Memory B cell (primary cell): Measurements from ENCODE around the gene IGFBP7.

Experiments used
- ATAC-seq: fragments of 150-1000 bp; cut with Tn5 transposase; 2 replicates; pipeline ENCODE4 v1.10.0; 2021; ENCODE audit warnings: low read depth, mild to moderate bottlenecking, moderate library complexity
- DNase-seq, 2 donors: peaks; one replicate each; pipeline ENCODE4 v3.0.0; 2022; ENCODE audit warnings: low spot score in 2 of 2
- H3K27ac Mint-ChIP-seq: one replicate; pipeline ENCODE4 v1.8.0; 2022; ENCODE audit warnings: mild to moderate bottlenecking, moderate library complexity, mixed read lengths
- H3K27me3 Mint-ChIP-seq: one replicate; pipeline ENCODE4 v1.8.0; 2022; ENCODE audit warnings: mixed read lengths
- H3K36me3 Mint-ChIP-seq: one replicate; pipeline ENCODE4 v1.8.0; 2022; ENCODE audit warnings: mild to moderate bottlenecking, mixed read lengths
- H3K4me1 Mint-ChIP-seq: one replicate; pipeline ENCODE4 v1.8.0; 2022; ENCODE audit warnings: mixed read lengths
- H3K4me3 Mint-ChIP-seq: one replicate; pipeline ENCODE4 v1.8.0; 2022; ENCODE audit warnings: mild to moderate bottlenecking, moderate library complexity, mixed read lengths
- H3K9me3 Mint-ChIP-seq: one replicate; pipeline ENCODE4 v1.8.0; 2022; ENCODE audit warnings: mixed read lengths

IGFBP7 gene

GRCh38 chr4:57117491-57117890 lies 7.3 kb upstream of the IGFBP7 start:
- Mint-ChIP-seq H3K27ac (no peak overlapping the region), H3K4me3 (no peak overlapping the region), H3K9me3 (no peaks in the 10 kb centered on the region), H3K27me3 (peaks cover 13% of the 10 kb centered on the region), H3K4me1 (no peaks in the 10 kb centered on the region), H3K36me3 (no peaks in the 10 kb centered on the region)
- no peak for ATAC-seq
- DNase-seq: no peak

DNA sequence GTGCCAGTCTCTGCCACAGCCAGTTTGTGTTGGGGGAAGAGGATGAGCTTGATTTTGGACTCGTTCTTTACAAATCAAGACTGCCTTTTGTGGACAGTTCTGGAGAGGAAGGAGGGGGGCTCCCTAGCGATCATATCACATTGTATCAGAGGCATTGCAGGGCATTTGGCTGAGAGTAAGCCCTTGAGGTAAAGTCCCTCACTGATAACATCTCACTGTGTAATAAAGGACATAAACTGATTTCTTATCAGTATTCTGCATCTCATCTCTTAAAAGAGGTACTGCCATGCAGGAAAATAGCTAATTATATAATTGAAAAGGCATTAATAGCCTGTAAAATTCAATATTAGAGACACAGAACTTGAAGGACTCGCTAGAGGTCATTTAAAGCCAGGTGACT lies 6.1 kb upstream of the IGFBP7 start:
- Mint-ChIP-seq H3K9me3 (no peaks in the 10 kb centered on the region), H3K27ac (no peak overlapping the region), H3K27me3 (peaks cover 13% of the 10 kb centered on the region), H3K4me1 (peaks cover 4% of the 10 kb centered on the region), H3K36me3 (no peaks in the 10 kb centered on the region), H3K4me3 (no peak overlapping the region)
- DNase-seq: no peak
- ATAC-seq: no peak

- H3K27ac Mint-ChIP-seq: no peak overlapping the region
- peaks cover 19% of the 10 kb centered on the region for H3K27me3 Mint-ChIP-seq
- ATAC-seq (no peak), DNase-seq (no peak)
- H3K4me3 Mint-ChIP-seq: no peak overlapping the region
- peaks cover 11% of the 10 kb centered on the region for H3K4me1 Mint-ChIP-seq
- H3K36me3 Mint-ChIP-seq: no peaks in the 10 kb centered on the region
- H3K9me3 Mint-ChIP-seq: no peaks in the 10 kb centered on the region
These were observed 4.8 kb upstream of the IGFBP7 start for GRCh38 chr4:57114973-57115372.

DNA sequence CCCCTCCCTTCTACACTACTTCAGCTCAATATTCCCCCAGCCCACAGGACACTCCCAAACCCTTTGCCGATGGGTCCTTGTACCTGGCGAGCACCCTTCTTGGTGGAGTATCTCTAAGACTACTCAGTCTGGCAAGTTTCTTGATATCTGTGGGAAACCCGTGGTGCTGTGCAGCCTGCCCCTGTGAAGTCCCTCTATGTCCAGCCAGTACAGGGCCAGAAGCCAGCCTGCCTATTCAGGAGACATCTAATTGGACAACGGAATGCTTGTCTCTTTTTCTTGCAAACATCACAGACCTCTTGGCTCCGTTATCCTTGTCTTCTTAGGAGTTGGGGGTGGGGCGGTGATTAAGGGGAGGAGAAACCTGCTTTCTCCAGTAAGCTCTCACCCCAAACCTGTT lies 3.7 kb upstream of the IGFBP7 start:
- DNase-seq: no peak
- peaks cover 11% of the 10 kb centered on the region for H3K4me1 Mint-ChIP-seq
- no peaks in the 10 kb centered on the region for H3K36me3 Mint-ChIP-seq
- ATAC-seq: no peak
- H3K27me3 Mint-ChIP-seq: peaks cover 17% of the 10 kb centered on the region
- no peak overlapping the region for H3K27ac Mint-ChIP-seq
- no peak overlapping the region for H3K4me3 Mint-ChIP-seq
- no peaks in the 10 kb centered on the region for H3K9me3 Mint-ChIP-seq

- Mint-ChIP-seq H3K4me1 (peaks cover 11% of the 10 kb centered on the region), H3K36me3 (no peaks in the 10 kb centered on the region), H3K4me3 (peak overlapping the region; percentile 88), H3K27ac (peak overlapping the region; percentile 22), H3K9me3 (no peaks in the 10 kb centered on the region), H3K27me3 (peaks cover 25% of the 10 kb centered on the region)
- no peak for DNase-seq
- ATAC-seq: peak; percentile 24
These were observed 691 bp upstream of the IGFBP7 start for GRCh38 chr4:57110640-57111511.

GRCh38 chr4:57109411-57109846 lies 756 bp downstream of the IGFBP7 start:
- Mint-ChIP-seq H3K27me3 (peaks cover 28% of the 10 kb centered on the region), H3K36me3 (no peaks in the 10 kb centered on the region), H3K4me1 (peaks cover 11% of the 10 kb centered on the region), H3K27ac (no peak overlapping the region), H3K9me3 (no peaks in the 10 kb centered on the region), H3K4me3 (no peak overlapping the region)
- DNase-seq (no peak), ATAC-seq (no peak)

GRCh38 chr4:57106181-57106580 lies 4.0 kb downstream of the IGFBP7 start:
- no peak overlapping the region for H3K27ac Mint-ChIP-seq
- H3K36me3 Mint-ChIP-seq: no peaks in the 10 kb centered on the region
- ATAC-seq: no peak
- H3K27me3 Mint-ChIP-seq: peaks cover 22% of the 10 kb centered on the region
- H3K4me1 Mint-ChIP-seq: peaks cover 7% of the 10 kb centered on the region
- no peaks in the 10 kb centered on the region for H3K9me3 Mint-ChIP-seq
- no peak overlapping the region for H3K4me3 Mint-ChIP-seq
- no peak for DNase-seq

- DNase-seq: no peak
- no peaks in the 10 kb centered on the region for H3K36me3 Mint-ChIP-seq
- H3K9me3 Mint-ChIP-seq: no peaks in the 10 kb centered on the region
- H3K27ac Mint-ChIP-seq: no peak overlapping the region
- H3K27me3 Mint-ChIP-seq: peaks cover 17% of the 10 kb centered on the region
- H3K4me1 Mint-ChIP-seq: no peaks in the 10 kb centered on the region
- H3K4me3 Mint-ChIP-seq: no peak overlapping the region
- no peak for ATAC-seq
These were observed 5.3 kb downstream of the IGFBP7 start for GRCh38 chr4:57104706-57105560.

- Mint-ChIP-seq H3K27me3 (peaks cover 12% of the 10 kb centered on the region), H3K36me3 (no peaks in the 10 kb centered on the region), H3K9me3 (no peaks in the 10 kb centered on the region), H3K4me1 (no peaks in the 10 kb centered on the region), H3K4me3 (no peak overlapping the region), H3K27ac (no peak overlapping the region)
- ATAC-seq (no peak), DNase-seq (no peak)
These were observed 7.1 kb downstream of the IGFBP7 start for GRCh38 chr4:57103051-57103450.

GRCh38 chr4:57102050-57102624 lies 8.0 kb downstream of the IGFBP7 start:
- Mint-ChIP-seq H3K9me3 (no peaks in the 10 kb centered on the region), H3K27me3 (peaks cover 10% of the 10 kb centered on the region), H3K27ac (no peak overlapping the region), H3K36me3 (no peaks in the 10 kb centered on the region), H3K4me1 (no peaks in the 10 kb centered on the region), H3K4me3 (no peak overlapping the region)
- DNase-seq (no peak), ATAC-seq (no peak)

DNA sequence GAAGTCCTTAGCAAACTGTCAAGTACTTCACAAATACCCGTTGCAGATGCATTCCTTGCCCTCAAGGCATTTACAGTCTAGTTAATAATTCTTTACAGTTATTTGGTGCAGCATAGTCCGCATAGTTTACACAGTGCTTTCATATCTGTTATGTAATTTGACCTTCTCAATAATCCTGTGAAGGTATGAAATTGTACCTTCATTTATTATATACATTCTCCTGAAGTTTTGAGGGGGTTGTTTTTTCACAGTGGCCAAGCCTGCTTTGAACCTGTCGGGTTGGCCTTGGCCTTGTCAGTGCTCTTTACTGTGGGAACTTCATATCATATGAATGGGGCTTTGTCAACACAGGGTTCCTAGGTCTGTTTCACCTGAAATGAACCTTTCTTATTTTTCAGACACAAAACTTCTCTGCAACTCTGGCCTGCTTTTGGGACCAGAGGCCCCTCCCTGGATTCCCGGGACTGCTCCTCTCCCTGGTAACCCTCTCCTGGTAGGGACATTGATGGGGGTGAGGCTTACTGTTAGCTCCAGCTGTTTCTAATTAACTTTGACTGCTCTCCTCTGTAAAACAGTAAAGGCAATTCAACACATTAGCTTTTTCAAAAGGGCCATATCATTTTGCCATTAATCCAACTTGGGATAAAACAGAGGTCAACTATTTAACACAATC lies 9.1 kb downstream of the IGFBP7 start:
- Mint-ChIP-seq H3K4me3 (no peak overlapping the region), H3K4me1 (no peaks in the 10 kb centered on the region), H3K9me3 (no peaks in the 10 kb centered on the region), H3K36me3 (no peaks in the 10 kb centered on the region), H3K27me3 (peaks cover 7% of the 10 kb centered on the region), H3K27ac (no peak overlapping the region)
- ATAC-seq (no peak), DNase-seq (no peak)

DNA sequence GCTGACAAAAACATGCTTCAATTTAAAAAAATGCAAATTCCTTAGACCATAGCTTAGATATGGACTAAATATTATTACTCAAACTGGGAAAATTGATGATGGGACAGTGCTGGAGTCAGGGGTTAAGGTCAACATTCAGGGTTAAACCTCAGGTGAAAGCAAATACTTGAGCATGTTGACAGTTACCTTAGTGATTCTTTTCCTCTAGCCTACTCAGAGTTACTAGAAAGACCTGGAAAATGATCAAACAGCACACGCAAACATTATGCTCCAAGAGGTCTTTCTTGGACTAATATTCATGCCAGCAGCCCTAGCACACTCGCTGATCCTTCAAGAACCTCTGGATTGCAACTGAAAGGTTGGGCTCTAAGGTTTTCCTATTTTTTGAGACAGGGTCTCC lies 10.8 kb downstream of the IGFBP7 start:
- H3K4me3 Mint-ChIP-seq: no peak overlapping the region

DNA sequence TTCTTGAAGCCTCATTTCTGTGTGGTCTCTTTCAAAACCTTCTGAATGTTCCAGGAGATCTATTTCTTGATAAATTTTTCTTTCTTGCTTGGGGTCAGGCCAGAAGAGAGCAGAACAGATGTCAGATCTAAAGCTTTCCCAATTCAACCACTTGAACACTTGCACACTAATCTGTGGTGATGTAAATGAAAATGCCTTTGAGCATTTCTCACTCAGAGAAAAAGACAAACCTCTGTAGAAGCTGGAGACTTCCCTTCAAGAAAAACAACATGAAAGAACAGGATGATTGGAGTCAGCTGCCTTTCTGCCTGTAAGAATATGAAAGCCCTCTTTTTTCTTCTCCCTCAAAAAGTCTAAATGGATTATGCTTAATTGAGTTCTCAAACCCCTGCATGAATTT lies 11.2 kb downstream of the IGFBP7 start:
- Mint-ChIP-seq H3K36me3 (no peaks in the 10 kb centered on the region), H3K27me3 (peaks cover 2% of the 10 kb centered on the region), H3K4me1 (no peaks in the 10 kb centered on the region), H3K9me3 (no peaks in the 10 kb centered on the region), H3K27ac (no peak overlapping the region), H3K4me3 (no peak overlapping the region)
- DNase-seq: no peak
- no peak for ATAC-seq

More for the DNA sequence above, 10.8 kb downstream of the IGFBP7 start:
- no peaks in the 10 kb centered on the region for H3K4me1 Mint-ChIP-seq
- no peak for ATAC-seq
- no peak for DNase-seq
- H3K27ac Mint-ChIP-seq: no peak overlapping the region
- H3K36me3 Mint-ChIP-seq: no peaks in the 10 kb centered on the region
- H3K27me3 Mint-ChIP-seq: peaks cover 4% of the 10 kb centered on the region
- H3K9me3 Mint-ChIP-seq: no peaks in the 10 kb centered on the region

- no peaks in the 10 kb centered on the region for H3K9me3 Mint-ChIP-seq
- no peak for ATAC-seq
- DNase-seq: no peak
- no peak overlapping the region for H3K27ac Mint-ChIP-seq
- H3K27me3 Mint-ChIP-seq: peaks cover 2% of the 10 kb centered on the region
- H3K4me3 Mint-ChIP-seq: no peak overlapping the region
- H3K4me1 Mint-ChIP-seq: no peaks in the 10 kb centered on the region
- no peaks in the 10 kb centered on the region for H3K36me3 Mint-ChIP-seq
These were observed 11.8 kb downstream of the IGFBP7 start for GRCh38 chr4:57098415-57098814.
